WERI-Rb-1 (cell line): ENCODE measurements around the gene TK1.

Experiments used
- DNase-seq: peaks from one replicate; pipeline ENCODE4 v3.0.0-alpha.2; 2020
- H3K27ac ChIP-seq: fragments of 250-450 bp; sonication (Bioruptor Pico); 2 replicates; pipeline ENCODE4 v1.5.1; 2020; ENCODE audit warnings: mild to moderate bottlenecking, moderate library complexity
- H3K27me3 ChIP-seq: fragments of 250-450 bp; sonication (Bioruptor Pico); 2 replicates; pipeline ENCODE4 v1.5.1; 2021; ENCODE audit warnings: mild to moderate bottlenecking, low read depth, moderate library complexity; ENCODE audit not compliant: insufficient read depth, severe bottlenecking
- H3K36me3 ChIP-seq: fragments of 250-450 bp; sonication (Bioruptor Pico); 2 replicates; pipeline ENCODE4 v1.5.1; 2020; ENCODE audit warnings: mild to moderate bottlenecking, moderate library complexity
- H3K4me3 ChIP-seq: 2 replicates; pipeline ENCODE4 v1.5.1; 2011; ENCODE audit warnings: low read depth, mild to moderate bottlenecking, control low read depth, low read length
- H3K9me3 ChIP-seq: fragments of 250-450 bp; sonication (Bioruptor Pico); 2 replicates; pipeline ENCODE4 v1.5.1; 2021; ENCODE audit warnings: mild to moderate bottlenecking, moderate library complexity; ENCODE audit not compliant: severe bottlenecking
- CTCF ChIP-seq: IDR thresholded peaks from 2 replicates; pipeline ENCODE4 v1.5.1; 2011; ENCODE audit warnings: low read depth, mild to moderate bottlenecking, control low read depth, inconsistent platforms, low read length

Gene TK1

GRCh38 chr17:78130090-78130436 is 56.8 kb downstream of the TK1 start:
- H3K36me3 ChIP-seq: no peaks in the 10 kb centered on the region
- TF ChIP-seq CTCF: no peak
- no peak overlapping the region for H3K4me3 ChIP-seq
- peaks cover 2% of the 10 kb centered on the region for H3K27me3 ChIP-seq
- H3K9me3 ChIP-seq: no peaks in the 10 kb centered on the region
- H3K27ac ChIP-seq: no peak overlapping the region
- DNase-seq: no peak

DNA sequence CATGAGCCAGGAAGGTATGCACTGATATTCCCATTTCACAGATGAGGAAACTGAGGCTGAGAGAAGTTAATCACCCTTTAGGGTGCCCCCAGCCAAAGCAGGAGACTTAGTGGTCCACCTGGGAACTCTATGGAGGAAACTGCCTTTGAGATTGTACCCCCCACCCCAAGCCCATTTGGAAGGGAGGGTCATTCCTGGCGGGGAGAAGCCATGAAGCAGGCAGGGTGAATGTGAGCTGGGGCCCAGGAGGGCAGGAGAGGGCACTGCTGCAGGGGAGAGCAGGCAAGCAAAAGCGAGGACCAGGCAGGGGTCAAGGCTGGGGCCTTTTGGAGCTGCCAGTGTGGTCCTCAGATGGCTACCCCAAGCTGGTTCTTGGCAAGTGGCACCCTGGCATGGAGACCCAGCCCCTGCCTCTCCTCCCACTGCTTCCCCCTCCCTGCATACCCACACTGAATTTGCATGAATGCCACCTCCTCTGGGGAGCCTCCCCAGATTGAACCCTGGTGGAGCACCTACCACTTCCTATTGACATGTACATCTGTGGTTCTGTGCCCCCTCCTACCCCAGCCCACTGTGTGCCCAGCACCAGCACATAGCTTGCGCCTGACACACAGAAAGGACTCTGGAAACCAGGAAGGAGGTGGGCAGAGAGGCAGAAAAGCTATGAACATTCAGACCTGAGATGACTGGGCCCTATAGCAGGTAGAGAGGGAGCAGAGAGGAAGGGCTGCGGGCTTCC is 57.3 kb downstream of the TK1 start:
- no peaks in the 10 kb centered on the region for H3K36me3 ChIP-seq
- no peak overlapping the region for H3K27ac ChIP-seq
- peak overlapping the region; percentile 94 for H3K4me3 ChIP-seq
- no peak for DNase-seq
- peaks cover 2% of the 10 kb centered on the region for H3K27me3 ChIP-seq
- no peak for TF ChIP-seq CTCF
- H3K9me3 ChIP-seq: no peaks in the 10 kb centered on the region

DNA sequence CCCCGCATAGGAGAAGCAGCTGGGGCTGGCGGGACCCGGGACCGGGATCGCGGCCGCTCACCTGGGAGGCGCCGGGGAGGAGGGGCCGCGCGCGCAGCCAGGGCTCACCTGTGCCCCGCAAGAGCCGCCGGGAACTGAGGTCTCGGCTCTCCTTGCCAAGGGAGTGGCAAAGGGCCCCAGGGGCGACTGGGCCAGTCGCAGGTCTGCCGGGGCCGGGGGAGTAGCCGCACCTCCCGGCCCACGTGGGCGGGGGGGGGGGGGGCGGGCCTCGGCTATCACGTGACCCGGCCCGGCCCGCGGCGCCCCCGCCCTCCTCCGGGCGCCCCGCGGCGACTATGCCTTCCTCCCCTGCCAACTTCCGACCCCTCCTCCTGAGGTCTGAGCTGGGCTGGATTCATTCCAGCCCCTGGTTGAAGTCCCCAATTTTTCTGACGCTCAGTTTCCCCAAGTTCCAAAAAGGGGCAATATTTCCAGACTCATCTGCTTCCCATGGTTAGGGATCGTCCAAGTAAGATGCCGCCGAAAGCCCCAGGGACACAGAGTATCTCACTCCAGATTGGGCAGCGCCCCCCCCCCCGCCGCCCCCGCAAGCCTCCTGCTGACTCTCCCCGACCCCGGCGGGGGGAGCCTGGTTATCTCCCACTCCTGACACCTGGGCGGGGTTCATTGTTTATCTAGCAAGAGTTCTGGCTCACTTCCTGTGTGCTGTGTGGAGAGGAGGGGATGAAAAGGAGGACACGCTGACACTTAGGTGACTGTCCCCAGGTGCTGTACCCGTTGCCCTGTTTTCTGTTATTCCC is 58.1 kb downstream of the TK1 start, which contains the start of gene TMC6:
Gene TMC6, minus strand, starts transcription at position 205 of the 800 bp plus-strand sequence. CDS start 1,923 bp downstream, outside the sequence.
- peak within 1 kb of the TSS; percentile 50 for H3K27ac ChIP-seq
- peak; percentile 80 for DNase-seq

GRCh38 chr17:78127888-78128550 is 58.8 kb downstream of the TK1 start:
- TF ChIP-seq CTCF: no peak
- peak; percentile 68 for DNase-seq
- Histone ChIP-seq H3K27ac (peak overlapping the region; percentile 50), H3K9me3 (no peaks in the 10 kb centered on the region), H3K27me3 (peaks cover 2% of the 10 kb centered on the region), H3K36me3 (peaks cover 3% of the 10 kb centered on the region; the same call in 1 of the 2 replicates), H3K4me3 (peak overlapping the region; percentile 94)

More for the DNA sequence above, 58.1 kb downstream of the TK1 start, which contains the start of gene TMC6:
- no peak for TF ChIP-seq CTCF
- Histone ChIP-seq H3K36me3 (no peaks in the 10 kb centered on the region), H3K4me3 (peak within 1 kb of the TSS; percentile 94), H3K27me3 (peaks cover 2% of the 10 kb centered on the region), H3K9me3 (no peaks in the 10 kb centered on the region)

DNA sequence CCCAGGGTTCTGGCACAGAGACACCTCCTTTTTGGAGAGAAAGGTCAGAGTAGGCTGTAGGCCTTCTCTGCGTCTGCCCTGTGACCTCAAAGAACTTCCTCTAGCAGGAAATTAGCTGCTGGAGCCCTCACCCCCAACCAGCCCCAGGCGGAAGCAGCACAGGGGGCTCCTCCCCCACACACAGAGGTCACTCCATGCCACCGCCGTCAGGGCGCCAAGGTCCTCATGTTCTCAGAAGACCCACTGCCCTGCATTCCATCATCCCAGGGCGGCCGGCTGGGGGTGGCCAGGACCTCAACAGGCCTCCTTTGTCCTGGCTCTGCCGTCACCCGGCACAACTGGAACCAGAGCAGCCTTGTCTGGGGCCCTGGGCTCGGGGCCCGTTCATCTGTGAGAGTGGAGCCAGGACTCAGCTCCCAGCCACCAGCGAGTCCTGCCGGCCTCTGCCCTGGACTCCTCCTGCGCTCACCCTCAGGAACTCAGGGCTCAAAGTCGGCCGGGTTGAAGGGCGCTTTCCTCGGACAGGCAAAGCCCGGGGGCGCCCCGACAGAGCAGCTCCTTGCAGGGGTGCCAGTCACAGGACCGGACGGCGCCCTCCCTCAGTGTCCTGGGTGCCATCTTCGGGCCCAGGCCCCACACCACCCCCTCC is 59.5 kb downstream of the TK1 start:
- Histone ChIP-seq H3K9me3 (no peaks in the 10 kb centered on the region), H3K4me3 (peak overlapping the region; percentile 94), H3K27me3 (peaks cover 2% of the 10 kb centered on the region), H3K27ac (no peak overlapping the region), H3K36me3 (peaks cover 4% of the 10 kb centered on the region; the same call in 1 of the 2 replicates)
- DNase-seq: no peak
- no peak for TF ChIP-seq CTCF
